ENCODE measurements around the gene PAFAH1B1.

Gene PAFAH1B1

DNA sequence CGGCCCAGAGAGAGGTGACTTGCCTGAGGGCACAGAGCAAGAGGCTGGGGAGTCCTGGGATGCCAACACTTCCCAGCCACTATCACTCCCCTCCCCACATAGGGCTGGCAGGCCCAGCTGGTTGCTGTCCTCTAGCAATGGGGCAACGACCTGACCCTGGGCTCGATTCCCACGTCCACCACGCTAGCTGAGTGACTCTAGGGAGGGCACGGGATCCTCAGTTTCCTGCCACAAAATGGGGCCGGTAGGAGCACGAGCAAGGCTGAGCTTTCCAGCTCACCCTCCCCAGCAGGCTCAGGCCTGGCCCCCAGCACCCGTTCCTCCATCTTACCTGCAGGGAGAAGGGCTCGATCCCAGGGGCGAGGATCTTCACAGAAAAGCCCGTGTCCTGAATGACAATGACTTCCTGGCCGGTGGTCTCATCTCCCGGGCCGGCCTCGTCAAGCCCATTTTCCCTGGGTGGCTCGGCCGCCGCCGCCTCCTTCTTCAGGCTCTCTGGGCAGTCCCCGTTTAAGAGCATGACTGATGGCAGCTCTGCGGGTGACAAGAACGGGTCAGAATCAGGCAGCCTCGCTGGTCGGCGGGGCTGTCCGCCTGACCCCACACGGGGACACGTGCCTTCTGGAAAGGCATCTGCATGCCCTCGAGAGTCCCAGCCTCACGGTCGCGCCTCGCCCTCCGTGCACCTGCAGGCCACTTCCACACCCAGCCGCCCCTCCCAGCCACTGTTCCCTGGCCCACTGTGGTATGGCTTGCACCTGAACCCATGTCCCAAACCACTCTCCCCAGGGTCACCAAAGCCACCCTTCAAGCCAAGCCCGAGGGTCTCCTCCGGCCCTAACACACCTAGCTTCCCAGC, 110.8 kb downstream of the PAFAH1B1 start:
- no peak for DNase-seq

DNA sequence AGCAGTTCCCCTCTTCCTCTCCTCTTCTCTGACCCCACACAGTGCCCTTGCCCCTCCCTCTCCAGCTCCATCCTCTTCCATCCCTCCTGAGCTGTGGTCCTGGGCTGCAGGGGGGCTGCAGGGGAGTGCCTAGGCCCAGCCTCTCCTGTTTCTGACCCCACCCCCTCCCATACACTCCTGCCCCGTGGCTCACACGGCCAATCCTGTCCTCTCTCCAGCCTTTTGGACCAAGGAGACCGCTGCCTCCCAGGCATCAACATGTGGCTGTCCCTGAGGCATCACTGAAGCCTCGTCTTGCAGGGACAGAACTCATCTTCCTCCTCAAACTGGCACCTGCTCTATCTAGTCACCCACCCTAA, 111.4 kb downstream of the PAFAH1B1 start:
- DNase-seq, result no peak

DNA sequence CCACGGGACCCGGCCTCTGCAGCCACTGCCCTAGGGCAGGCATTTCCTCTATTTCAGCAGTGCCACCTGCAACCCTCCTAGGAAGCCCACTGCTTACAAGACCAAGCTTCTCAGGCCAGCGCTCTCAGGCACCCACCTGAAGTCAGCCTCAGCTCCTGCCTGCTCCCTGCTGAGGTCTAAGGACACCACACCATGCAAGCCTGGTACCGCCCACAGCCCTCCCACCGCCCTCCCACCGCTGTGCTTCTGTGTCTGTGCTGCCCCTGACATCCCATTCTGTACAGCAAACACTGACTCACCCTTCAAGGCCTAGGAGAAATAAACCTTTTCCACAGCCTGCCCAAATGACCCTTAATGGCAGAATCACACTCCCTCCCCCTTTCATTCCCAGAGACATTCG, 111.8 kb downstream of the PAFAH1B1 start:
- DNase-seq, result no peak

DNA sequence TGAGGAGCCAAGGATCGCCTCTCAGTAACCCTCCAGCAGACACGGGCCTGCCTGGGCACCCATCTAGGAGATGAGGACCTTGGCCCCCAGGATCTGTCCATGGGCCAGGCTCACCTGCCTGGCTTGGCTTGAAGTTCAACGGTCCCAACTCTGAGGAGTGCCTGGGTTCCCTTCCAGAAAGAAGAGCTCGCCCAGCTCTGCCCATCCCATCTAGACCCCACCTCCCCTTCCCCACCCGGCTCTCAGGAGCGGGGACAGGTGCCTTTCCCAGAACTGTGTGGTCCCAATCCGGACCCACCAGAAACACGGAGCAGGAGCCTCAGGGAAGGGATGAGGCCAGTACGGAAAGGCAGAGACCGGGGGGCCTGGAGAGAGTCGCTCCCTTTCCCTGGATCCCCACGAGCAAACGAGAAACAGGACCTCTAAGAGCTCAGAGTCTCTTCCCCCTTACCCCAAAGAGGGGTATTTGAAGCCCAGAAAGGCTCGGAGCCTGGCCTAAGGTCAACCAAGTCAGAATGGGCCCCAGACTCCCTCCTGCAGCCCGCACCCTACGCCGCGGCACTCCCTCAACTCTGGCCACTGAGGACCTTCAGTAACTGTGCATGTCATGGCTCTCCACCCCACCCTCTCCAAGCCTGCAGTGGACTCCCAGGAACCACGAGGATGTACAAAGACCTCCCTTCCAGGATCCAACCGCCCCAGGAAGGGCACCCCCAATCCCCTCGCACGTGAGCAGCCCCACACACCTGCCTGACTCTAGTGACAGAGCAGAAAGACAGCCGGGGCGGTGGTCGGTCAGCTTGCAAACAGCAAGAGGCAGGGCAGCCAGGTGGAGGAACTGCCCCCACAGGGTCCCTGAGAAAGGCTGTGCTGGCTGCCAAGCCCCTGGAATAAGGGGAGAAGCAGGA, 112.7 kb downstream of the PAFAH1B1 start:
- no peak for DNase-seq

DNA sequence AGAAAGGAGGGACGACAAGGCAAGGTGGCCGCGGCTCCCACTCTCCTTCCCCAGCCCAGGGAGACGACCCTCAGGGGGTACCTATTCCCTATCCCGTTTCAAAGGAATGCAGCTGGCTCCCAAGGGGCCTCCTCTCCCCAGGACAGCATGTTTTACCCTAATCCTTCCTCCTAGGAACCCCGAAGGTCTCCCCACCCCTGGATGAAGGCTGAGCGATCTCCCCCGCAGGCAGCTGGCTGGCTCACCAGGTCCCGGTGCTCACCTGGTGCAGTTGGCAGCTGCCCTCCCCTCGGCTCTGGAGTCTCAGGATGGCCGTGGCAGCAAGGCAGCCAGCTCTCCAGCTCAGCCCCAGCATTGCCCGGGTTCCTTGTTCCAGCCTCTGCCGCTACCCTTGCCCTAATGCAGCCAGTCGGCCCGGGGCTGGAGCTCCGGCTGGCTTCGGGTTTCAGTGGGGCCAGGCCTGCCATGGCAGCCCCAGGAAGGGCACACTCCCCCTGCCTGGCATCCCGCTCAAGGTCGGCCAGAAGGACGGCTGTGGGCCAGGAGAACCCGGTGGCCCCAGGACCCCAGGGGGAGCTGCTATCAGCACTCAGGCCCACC, 113.6 kb downstream of the PAFAH1B1 start:
- no peak for DNase-seq

DNA sequence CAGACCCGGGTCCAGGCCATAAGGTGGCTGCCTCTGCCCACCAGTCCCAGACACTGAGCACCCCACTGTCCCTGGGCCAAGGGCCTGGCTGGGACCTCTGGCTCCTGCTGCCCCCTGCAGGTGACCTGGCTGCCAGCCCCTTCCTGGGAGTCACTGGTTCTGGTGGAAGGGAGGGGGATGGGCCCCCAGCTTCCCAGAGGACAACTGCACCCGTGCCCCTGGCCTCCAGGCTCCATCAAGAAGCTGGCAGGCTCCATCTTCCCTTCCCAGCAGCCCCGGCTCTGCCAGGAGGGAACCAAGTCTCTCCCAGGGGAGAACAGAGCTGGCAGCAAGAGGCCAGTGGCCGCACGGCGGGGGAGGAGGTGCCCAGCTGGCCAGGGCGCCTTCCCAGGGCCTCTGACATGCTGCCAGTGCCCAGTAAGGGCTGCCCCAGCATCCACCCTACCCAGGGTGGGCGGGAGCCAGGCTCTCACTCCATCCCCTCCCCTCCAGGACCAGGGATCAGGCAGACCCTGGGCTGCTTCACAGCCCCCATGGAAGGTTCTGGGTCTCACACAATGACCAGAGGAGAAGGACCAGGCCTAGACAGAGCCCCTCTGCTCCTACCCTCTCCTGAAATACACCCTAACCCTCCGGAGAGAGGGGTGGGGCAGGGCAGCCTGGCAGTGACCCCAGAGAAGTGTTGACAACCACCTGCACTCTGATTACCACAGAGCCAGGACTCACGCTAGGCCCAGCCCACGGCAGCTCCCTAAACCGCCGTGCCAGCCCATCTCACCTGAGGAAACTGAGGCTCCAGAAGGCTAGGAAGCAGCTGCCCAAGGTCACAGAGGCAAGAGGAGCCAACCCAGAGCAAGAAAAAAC, 114.5 kb downstream of the PAFAH1B1 start:
- DNase-seq, result no peak

DNA sequence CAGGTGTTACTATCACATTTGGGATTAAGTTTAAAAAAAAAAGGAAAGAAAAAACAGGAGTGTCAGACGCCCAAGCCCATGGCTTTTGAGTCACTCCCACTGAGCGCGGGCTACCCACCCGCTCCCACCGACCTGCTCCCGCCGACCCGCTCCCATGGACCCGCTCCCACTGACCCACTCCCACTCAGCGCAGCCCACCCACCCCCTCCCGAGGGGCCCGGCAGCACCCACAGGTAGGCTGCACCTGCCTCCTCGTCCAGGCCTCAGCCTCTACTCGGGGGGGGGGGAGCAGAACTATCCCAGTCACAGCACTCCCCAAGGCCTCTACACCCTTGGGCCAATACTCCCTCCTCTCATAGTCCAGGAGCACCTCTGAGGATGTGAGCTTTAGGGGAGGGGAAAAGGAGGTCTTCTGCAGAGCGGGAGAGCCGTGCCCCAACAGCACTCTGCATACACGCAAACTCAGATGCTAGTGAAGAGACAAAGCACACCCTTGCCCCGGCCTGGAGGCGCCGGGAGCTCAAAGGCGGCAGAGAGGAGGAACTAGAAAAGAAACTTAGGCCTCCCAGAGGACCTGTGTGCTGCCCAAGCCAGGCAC, 115.2 kb downstream of the PAFAH1B1 start:
- no peak for DNase-seq

DNA sequence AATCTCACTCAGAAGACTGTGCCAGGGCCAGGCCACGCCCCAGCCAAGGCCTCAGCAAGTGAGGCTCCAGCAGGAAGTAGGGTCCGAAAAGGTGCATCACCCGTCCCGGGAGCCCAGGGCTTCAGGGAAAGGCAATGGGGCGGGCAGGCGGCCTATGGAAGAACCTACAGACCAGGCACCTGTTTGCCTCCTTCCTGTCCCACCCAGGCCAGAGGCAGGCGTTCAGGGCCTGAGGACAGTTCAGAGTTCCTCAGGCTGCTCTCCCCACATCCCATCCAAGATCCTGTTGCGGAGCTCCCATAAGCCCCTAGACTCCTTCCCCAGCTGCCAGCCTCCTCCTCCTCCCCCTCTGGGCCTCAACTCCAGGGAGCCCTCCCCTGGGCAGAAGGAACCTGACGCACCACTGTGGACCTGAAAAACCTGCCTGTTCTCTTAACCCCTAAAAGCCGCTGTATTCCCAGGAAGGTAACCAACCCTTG, 115.8 kb downstream of the PAFAH1B1 start:
- DNase-seq, result no peak

DNA sequence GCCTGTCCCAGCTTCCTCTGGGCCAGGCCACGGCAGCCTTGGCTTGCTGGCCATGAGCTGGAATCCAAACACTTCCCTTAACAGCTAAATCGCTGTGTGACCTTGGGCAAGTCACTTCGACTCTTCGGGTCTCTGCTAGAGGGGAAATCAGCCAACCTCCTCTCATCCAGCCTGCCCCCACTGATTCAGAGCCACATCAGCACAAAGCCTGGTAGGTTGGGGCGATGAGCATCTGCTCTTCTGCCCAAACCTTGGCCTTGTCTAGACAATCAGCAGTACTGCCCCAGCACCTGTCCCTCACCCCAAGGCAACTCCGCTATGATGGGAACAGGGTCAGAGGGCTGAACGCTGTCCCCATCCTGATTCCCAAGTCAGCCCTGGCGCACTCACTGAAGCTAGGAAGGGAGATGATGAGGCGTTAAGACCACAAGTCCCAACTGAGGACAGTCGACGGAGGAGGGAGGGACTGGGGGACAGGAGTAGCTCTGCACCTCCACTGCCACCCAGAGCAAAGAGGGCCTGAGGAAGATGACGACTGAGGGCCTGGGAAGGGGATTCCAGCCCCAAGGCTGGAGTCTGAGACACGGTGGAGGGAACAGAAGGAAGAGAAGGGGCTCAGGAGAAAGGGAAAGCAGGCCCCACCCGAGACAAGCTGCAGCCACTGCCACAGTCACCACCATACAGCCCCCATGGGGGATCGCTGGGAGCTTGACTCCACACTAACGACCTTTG, 116.8 kb downstream of the PAFAH1B1 start:
- DNase-seq, result no peak

DNA sequence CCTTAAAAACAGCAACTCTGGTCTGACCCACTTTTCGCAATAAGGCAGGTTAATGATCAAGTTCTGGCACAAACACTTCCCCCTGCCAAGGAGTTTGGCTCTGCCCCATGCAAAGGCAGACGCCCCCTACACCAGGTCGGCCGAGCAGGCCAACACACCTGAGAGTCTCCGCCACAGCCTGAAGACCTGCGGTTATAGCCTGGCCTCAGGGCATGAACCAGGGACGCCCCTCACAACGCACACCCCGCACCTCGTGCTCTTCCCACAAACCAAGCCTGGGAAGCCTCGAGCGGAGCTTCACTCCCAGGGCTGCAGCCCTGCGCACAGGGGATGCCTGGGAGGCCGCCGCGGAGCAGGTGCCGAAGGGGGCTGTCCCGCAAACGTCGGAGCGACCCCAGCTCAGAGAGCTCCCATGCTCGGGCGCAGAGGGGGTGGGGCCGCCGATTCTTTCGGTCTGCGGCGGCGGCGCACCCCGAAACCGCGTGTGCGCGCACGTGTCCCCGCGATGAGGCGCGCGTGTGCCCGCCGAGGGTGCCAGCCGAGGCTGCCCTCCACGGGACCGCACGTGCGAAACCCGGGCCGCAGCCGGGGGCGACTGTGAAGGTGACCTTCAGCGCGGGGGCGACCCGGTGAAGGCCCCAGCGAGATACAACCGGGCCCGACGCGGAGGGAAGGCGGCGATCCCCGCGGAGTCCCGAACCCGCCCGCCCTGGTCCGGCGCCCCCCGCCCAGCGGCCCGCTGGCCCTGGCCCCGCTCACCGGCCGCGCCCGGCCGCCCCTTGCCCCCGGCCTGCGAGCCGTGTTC, 117.6 kb downstream of the PAFAH1B1 start:
- peak; percentile 30 to 51 for DNase-seq

DNA sequence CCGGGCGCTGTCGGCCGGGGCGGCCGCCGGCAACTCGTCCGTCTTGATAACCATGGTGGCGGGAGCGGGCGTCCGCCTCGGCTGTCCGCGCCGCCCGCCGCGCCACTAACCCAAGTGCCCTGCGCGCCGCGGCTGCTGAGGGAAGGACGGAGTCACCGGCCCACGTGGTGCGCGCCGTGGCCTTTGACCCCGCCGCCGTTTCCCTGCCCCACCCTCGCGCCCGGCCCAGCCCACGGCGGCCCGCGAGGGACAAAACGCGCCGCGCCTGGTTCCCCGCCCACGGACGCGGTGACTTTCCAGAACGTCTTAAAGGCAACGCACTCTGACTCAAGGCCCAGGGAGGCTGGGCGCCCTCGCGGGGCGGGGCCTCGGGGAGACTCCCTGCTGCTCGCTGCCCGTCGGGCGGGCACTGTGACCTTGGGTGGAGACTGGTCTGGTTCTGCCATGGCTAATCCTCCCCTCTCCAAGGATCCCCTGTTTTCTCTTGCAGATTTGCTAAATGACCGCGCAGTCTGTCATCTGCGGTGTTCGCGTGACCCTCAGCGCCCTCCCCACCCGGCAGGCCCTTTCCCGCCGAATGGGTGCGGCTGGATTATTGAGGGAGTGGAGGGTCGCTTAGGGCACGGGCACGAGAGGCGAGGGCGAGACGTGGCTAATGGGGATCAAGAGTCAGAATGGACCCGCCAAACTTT, 118.3 kb downstream of the PAFAH1B1 start, which contains the start of gene CLUH:
Gene CLUH (minus strand): TSS at position 157 of the 692 bp plus-strand sequence. CDS start 103 bp downstream, at position 54.
- DNase-seq, result peak; percentile 97 to 98

DNA sequence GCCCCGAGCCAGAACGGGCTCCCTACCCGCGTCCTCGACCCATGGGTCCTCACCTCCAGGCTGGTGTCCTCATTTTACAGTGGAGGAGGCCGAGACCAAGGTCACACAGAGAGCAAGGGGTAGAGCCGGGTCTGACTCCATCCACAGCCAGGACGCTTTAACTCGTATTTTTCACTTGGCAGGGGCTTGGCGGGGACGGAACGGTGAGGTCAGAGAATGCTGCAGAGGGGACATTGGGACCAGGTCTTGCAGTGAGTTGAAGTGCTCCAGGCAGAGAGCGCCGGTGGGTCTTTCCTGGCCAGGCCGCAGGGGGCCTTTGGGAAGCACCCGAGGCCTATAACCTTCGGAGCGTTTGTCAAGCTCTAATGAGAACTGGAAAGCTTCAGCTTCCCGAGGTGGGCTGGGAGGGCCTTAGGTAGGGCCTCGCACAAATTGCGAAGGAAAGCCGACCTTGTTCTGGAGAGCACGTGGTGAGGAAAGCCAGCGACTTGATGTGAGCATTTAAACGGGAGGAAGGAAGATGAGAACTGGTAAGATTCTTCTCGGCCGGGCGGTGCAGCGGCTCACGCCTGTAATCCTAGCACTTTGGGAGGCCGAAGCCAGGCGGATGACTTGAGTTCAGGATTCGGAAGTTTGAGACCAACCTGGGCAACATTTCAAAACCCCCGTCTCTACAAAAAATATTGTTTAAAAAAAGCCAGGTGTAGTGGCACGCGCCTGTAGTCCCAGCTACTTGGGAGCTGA, 119.0 kb downstream of the PAFAH1B1 start:
- DNase-seq, result no peak

DNA sequence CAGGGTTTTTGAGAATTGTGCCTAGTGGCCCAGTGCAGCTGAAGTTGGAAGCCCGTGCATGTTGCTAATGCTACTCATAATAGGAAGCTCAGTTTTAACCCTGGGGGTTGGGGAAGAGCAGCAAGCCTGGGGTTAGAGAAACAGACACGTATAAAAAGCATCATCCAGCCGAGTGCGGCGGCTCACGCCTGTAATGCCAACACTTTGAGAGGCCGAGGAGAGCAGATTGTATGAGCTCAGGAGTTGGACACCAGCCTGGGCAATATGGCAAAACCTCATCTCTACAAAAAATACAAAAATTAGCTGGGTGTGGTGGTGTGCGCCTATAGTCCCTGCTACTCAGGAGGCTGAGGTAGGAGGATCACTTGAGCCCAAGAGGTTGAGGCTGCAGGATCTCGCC, 120.4 kb downstream of the PAFAH1B1 start:
- no peak for DNase-seq

DNA sequence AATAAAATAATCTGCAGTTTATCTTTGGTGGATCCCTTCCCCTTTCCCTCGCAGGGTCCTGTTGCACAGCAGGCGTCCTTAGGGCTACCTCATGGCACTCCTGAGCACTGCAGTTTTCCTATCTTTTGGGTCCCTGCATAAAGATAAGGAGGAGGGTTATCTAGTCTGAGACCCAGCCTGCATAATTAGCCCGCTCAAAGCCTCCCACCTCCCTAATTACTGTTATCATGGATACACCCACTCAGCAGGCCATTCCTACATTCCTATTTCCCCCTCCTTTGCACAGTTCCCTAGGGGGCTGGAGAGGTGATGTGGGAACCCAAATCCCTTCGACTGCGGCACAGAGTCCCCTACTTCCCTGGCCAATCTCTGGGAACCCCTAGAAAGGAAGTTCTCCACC, 123.2 kb downstream of the PAFAH1B1 start:
- DNase-seq, result no peak

DNA sequence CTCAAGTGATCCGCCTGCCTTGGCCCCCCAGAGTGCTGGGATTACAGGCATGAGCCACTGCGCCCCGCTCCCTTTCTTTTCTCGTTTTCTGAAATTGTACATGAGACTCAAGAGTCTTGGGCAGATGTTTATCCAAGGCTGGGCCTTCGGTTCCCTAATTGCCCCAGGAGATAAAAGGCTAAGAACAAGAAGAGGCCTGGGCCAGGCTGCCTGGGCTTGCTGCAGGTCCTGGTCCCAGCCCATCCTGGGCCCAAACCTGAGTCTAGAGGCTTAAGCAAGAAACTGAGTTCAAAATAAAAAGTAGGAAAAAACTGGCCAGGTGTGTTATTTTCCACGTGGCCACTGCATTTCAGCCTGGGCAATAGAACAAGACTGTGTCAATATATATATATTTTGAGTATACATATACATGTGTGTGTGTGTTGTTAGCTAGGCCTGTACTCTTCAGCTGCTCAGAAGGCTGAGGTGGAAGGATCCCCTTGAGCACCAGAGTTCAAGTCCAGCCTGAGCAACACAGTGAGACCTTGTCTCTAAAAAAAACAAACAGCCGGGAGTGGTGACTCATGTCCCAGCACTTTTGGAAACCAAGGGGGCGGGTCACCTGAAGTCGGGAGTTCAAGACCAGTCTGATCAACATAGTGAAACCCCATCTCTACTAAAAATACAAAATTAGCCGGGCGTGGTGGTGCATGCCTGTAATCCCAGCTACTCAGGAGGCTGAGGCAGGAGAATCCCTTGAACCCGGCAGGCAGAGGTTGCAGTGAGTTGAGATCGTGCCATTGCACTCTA, 124.9 kb downstream of the PAFAH1B1 start:
- no peak for DNase-seq

DNA sequence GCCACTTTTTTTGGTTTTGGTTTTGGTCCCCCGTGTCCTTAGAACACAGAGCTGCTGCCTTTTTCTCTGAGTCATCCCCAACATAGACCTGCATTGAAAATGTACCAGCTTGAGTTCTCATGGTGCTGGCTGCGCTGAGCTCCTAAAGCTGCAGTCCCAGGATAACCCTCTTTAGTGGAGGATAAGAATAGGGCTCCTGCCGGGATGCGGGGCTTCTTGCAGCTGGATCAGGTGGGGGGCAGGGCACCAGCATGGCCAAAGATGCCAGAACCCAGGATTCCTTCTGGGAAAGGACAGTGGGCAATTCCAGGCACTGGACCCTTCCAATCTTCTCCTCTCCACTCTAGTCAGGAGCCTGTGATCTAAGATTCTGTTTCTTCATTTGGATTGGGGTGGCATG, 126.4 kb downstream of the PAFAH1B1 start:
- no peak for DNase-seq

DNA sequence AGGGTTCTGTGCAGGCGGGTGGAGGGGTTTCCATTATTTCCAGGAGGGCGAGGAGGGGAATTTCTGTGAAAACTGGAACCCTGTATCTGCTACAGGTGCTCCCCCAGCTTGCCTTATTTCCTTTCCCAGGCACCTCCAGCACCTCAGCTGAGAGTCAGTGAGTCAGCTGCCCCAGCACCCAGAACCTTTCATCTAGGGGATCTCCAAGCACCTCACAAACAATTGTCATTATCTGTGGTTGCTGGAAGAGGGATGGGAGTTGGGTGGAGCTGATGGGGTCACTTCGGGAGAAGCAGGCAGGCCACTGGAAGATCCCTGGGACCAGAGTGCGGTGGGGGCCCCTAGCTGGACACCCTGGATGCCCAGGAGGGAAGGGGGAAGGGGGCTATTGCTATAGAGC, 128.1 kb downstream of the PAFAH1B1 start:
- DNase-seq, result no peak

DNA sequence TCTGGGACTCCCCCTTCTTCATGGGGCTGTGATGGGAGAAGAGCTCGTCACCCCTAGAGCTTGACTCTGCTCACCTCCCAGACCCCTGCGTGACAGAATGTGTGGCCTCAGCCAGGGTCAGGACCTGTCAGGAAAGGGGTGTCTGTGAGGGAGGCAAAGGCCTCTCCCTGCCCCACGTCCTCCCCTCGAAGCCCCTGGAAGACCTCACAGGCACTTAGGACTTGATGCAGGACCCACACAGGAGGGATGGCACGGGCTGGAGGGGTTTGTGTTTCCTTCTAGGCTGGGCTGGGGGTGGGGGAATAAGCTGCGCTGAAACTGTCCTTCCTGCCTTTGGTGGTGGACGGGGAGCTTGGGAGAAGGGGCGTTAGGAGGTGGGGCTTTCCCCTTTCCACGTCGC, 129.2 kb downstream of the PAFAH1B1 start:
- no peak for DNase-seq
